Fibroblast of mammary gland (primary cell): Measurements from ENCODE around the gene NFKB1.

Experiments used
- DNase-seq: peaks from one replicate; pipeline ENCODE4 v3.0.0-alpha.2; 2010; ENCODE audit warnings: low read depth
- H3K4me3 ChIP-seq: 2 replicates; pipeline ENCODE4 v1.5.1; 2011; ENCODE audit warnings: low read depth, mild to moderate bottlenecking, low read length, moderate library complexity; ENCODE audit not compliant: control insufficient read depth
- TF ChIP-seq, protein P1 (sequence below): conservative IDR thresholded peaks from 2 replicates; pipeline ENCODE4 v1.5.1; 2011; ENCODE audit warnings: low read depth, low read length, inconsistent platforms; ENCODE audit not compliant: control insufficient read depth, insufficient read depth

Gene NFKB1

DNA sequence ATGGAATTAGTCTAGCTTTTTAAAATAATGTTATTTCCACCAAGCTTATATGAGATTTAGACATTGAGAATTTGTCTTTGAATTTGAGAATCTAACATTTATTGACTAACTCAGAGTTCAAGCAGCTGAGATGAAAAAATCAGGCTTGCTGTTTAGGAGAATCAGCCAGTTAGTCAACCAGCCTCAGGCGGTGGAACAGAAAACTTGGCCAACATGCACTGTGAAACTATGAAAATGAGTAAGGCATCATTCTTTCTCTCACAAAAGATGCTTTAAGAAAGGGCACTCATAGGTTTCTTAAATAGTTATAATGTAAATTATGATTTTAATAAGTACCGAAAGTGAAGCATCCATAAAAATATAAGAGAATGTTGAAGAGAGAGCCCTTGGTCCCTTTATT is 84.2 kb downstream of the NFKB1 start:
- DNase-seq: no peak

DNA sequence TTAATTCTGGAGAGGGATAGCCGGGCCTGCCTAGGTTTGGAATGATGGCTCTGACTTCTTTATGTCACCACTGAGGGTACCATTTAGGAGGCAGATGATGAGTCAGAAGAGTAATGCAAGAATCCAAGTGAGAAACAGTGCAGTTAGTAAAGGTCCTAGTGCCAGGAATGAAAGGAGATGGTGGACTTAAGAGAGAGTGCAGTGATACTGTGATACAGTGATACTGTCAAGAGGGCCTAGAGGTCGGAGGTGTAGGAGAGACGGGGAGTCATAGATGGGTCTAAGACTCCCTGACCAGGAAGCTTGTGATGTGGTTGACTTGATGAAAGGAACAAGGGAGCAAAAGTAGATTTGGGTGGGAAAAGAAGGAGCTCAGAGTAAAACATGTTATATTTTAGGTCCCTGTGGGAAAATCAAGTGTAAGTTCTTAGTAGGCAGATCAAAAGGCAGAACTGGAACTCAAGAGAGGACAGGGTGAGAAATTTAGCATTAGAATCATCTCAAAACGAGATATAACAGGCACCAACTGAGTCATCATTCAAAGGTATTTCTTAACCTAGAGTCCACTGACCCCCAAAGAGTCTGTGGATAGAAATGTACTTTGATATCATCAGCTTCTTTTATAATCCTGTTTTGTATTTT is 85.0 kb downstream of the NFKB1 start:
- TF ChIP-seq, protein P1, sequence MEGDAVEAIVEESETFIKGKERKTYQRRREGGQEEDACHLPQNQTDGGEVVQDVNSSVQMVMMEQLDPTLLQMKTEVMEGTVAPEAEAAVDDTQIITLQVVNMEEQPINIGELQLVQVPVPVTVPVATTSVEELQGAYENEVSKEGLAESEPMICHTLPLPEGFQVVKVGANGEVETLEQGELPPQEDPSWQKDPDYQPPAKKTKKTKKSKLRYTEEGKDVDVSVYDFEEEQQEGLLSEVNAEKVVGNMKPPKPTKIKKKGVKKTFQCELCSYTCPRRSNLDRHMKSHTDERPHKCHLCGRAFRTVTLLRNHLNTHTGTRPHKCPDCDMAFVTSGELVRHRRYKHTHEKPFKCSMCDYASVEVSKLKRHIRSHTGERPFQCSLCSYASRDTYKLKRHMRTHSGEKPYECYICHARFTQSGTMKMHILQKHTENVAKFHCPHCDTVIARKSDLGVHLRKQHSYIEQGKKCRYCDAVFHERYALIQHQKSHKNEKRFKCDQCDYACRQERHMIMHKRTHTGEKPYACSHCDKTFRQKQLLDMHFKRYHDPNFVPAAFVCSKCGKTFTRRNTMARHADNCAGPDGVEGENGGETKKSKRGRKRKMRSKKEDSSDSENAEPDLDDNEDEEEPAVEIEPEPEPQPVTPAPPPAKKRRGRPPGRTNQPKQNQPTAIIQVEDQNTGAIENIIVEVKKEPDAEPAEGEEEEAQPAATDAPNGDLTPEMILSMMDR: no peak
- H3K4me3 ChIP-seq: no peak overlapping the region
- DNase-seq: no peak

More for the DNA sequence above, 84.2 kb downstream of the NFKB1 start:
- TF ChIP-seq, protein P1: no peak
- no peak overlapping the region for H3K4me3 ChIP-seq

DNA sequence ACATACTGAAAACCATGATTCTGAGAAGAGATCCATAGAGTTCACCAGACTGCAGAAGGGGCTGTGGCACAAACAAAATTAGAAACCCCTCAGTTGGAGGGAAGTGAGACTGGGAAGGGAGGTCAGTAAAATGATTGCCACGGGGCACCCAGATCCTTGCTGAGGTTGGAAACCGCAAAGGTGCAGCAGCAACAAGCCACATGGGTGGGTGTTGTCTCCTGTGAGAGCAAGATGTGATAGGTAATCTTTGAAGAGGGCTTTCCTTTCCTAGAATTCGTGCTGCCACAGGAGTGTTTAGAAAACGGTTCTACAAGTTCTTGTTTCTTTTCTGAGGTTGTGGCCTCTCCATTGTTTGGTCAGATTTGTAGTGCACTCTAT is 85.5 kb downstream of the NFKB1 start:
- TF ChIP-seq, protein P1: no peak
- no peak for DNase-seq
- H3K4me3 ChIP-seq: no peak overlapping the region

DNA sequence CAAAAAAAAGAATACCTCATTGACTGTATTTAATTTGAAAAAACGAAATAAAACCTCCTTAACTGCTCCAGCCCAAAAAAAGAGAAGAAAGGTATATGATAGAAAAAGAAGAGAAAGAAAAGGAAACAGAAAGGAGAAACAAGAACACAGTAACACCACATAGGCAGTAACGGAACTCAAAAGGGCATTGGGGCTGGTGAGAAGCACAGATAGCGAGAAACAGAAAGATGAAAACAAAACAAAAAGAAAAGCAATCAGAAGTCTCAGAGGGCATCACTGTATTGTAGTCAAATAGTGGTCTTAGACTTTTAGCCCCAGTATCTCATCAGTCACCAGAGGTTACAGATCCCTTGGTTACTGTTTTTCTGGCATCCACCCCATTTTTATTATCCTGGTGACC is 88.6 kb downstream of the NFKB1 start:
- no peak overlapping the region for H3K4me3 ChIP-seq
- TF ChIP-seq, protein P1: no peak
- no peak for DNase-seq

DNA sequence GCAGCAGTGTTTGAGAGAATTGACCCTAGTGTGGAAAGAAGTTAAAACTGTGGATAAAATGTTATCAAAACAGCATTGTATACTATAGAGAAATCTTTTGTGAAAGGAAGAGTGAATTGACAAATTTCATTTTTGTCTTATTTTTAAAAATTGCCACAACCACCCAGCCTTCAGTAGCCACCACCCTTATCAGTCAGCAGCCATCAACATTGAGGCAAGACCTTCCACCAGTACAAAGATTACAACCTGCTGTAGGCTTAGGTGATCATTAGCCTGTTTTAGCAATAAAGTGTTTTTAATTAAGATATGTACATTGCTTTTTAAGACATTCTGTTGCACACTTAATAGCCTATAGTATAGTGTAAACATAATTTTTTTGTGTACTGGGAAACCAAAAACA is 91.1 kb downstream of the NFKB1 start:
- TF ChIP-seq, protein P1: no peak
- no peak overlapping the region for H3K4me3 ChIP-seq

DNA sequence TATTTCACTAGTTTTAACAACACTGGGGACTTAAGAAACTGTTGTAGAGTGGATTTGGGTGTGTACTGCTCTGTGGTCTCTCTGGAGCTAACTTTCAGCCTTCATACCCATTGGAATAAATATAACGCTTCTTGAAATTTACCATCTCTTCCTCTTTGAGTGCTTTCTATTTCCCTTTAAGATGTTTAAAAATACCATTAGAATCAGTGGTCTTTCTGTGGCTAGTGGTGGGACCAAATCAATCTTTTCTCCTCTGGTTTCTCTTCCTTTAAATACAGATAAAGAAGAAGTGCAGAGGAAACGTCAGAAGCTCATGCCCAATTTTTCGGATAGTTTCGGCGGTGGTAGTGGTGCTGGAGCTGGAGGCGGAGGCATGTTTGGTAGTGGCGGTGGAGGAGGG is 92.0 kb downstream of the NFKB1 start:
- no peak for DNase-seq
- no peak overlapping the region for H3K4me3 ChIP-seq
- TF ChIP-seq, protein P1: no peak

More for the DNA sequence above, 91.1 kb downstream of the NFKB1 start:
- DNase-seq: no peak

DNA sequence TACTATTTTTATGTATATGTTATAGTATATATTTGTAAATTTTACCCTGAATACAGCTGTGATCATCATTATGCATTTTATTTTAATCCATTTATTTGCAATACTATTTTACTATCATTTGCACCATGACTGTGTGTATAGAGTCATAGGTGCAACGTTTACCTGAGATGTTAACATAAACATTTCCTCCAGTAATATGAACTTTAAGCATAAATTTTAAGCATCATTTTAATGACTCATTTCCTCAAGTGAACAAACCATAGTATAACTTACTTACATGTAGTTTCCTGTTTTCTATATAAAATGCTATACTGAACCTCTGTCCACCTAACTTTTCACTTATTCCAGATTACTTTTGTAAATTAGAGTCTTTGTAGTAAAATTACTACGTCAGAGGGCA is 92.8 kb downstream of the NFKB1 start:
- TF ChIP-seq, protein P1: no peak
- no peak for DNase-seq
- H3K4me3 ChIP-seq: no peak overlapping the region
